ENCODE results near the gene FAM135A. TPM values are rescaled to one million over a fixed set of nuclear protein-coding genes. Genes with fewer than 3 reads are reported as not detected.

Gene FAM135A
- total and polyA plus RNA-seq, 2 of the 4 experiments (the other 2 are of a cell fraction): 2.2 to 7.9 TPM

DNA sequence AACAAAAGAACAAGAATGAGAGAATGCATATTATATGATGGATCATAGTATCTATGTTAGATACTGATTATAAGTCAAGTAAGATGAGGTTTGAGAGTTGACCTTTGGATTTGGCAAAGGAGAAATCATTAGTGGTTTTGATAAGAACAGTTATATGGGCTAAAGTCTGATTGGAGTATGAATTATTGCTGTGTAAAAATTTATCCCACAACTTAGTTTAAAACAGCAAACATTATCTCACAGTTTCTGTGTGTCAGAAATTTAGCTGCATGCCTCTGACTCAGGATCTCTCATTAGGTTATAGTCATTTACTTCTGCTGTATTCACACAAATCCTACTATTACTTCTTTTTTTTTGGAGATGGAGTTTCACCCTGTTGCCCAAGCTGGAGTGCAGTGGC is 56.7 kb downstream of the FAM135A start:
- no peak overlapping the region for H2AK9ac ChIP-seq (replicated peaks; ENCODE audit: low read depth, low read length, poor library complexity)
- no peak overlapping the region for H2AK5ac ChIP-seq (ENCODE audit: low read depth, low read length)
- no peak for DNase-seq
- H3K9ac ChIP-seq (ENCODE audit: low read depth, low read length): no peak overlapping the region
- no peak overlapping the region for H3K56ac ChIP-seq (ENCODE audit: extremely low read depth, insufficient read depth, low read length)
- intact Hi-C loops (cut with micrococcal nuclease): no loop called here
- H4K8ac ChIP-seq (ENCODE audit: low read depth in 2 of 2, low read length in 2 of 2): no peak overlapping the region
- POLR2A ChIA-PET (ENCODE audit: unreplicated experiment): no interaction called here
- H3K36me3 ChIP-seq (ENCODE audit: control insufficient read depth, insufficient read depth, low read length): peaks cover 3% of the 10 kb centered on the region; the same call in 1 of the 2 replicates
- H4K5ac ChIP-seq (ENCODE audit: low read depth, low read length): no peak overlapping the region
- no peak overlapping the region for H3K14ac ChIP-seq (replicated peaks; ENCODE audit: low read depth, low read length)
- no peak overlapping the region for H2AFZ ChIP-seq (replicated peaks; ENCODE audit: low read length, poor library complexity)
- H3K4me1 ChIP-seq (ENCODE audit: control insufficient read depth, insufficient read depth, low read length): no peaks in the 10 kb centered on the region; the same call in 1 of the 2 replicates
- H3K4me2 ChIP-seq (ENCODE audit: low read depth, low read length): no peak overlapping the region
- CTCF ChIA-PET: no interaction called here
- no peaks in the 10 kb centered on the region for H4K20me1 ChIP-seq (ENCODE audit: insufficient read depth, low read length)
- no peak overlapping the region for H3K4me3 ChIP-seq (ENCODE audit: insufficient read depth, low read depth, low read length)
- H3K9me3 ChIP-seq (ENCODE audit: control insufficient read depth, insufficient read depth, low read length): no peaks in the 10 kb centered on the region
- no peak overlapping the region for H3K4ac ChIP-seq (ENCODE audit: low read depth, low read length)
- H3K27ac ChIP-seq (ENCODE audit: insufficient read depth, low read length): no peak overlapping the region
- no peaks in the 10 kb centered on the region for H3K9me1 ChIP-seq (ENCODE audit: insufficient read depth, low read length)
- H3K79me1 ChIP-seq (ENCODE audit: low read depth in 1 of 2, low read length in 2 of 2): no peaks in the 10 kb centered on the region
- no peak overlapping the region for H2BK5ac ChIP-seq (ENCODE audit: low read depth, low read length, poor library complexity, severe bottlenecking)
- BruUV-seq (replicated peaks): no TSS peak
- H3K18ac ChIP-seq (ENCODE audit: low read depth, low read length): no peak overlapping the region
- TF ChIP-seq SMC3 (IDR thresholded peaks at IDR 0.05; ENCODE audit: low read depth, low read length): no peak
- in situ Hi-C loops (cut with MboI; ENCODE audit: low sequenced_read_pairs): no loop called here
- H2BK15ac ChIP-seq (ENCODE audit: low read depth, low read length): no peak overlapping the region
- no peaks in the 10 kb centered on the region for H3K27me3 ChIP-seq (ENCODE audit: control insufficient read depth, insufficient read depth, low read length)
- dilution Hi-C loops (cut with HindIII; ENCODE audit: low sequenced_read_pairs, unreplicated experiment): no loop called here
- no peak overlapping the region for H2BK20ac ChIP-seq (ENCODE audit: low read depth, low read length)
- H2BK120ac ChIP-seq (ENCODE audit: low read depth, low read length): no peak overlapping the region
- H4K91ac ChIP-seq (ENCODE audit: insufficient read depth, low read depth, low read length): no peak overlapping the region
- no peak for ATAC-seq (ENCODE audit: low read depth)
- H3K23ac ChIP-seq (ENCODE audit: low read depth, low read length): no peak overlapping the region

Measured in IMR-90 (cell line).